Right renal cortex interstitium (tissue), 3 donors: ENCODE data around the gene PEPD. TPM values are rescaled to one million over a fixed set of nuclear protein-coding genes. Genes with fewer than 3 reads are reported as not detected.

ENCODE experiments used
- DNase-seq, 3 donors: peaks; one replicate each; pipeline ENCODE4 v3.0.0-alpha.2; 2013; ENCODE audit warnings: low read depth in 3 of 3, low spot score in 2 of 3
- polyA plus RNA-seq, 3 donors: library from polyadenylated mRNA; unstranded; fragments of 120-200 nt; gene quantifications; one replicate each; pipeline ENCODE4 v1.2.1, GENCODE V29; 2013; ENCODE audit not compliant: insufficient read length in 3 of 3

The PEPD gene
- polyA plus RNA-seq, 3 donors = 112 to 141 (median 123) TPM

GRCh38 chr19:33344573-33344925 is 177.0 kb downstream of the PEPD start:
- no peak for DNase-seq

DNA sequence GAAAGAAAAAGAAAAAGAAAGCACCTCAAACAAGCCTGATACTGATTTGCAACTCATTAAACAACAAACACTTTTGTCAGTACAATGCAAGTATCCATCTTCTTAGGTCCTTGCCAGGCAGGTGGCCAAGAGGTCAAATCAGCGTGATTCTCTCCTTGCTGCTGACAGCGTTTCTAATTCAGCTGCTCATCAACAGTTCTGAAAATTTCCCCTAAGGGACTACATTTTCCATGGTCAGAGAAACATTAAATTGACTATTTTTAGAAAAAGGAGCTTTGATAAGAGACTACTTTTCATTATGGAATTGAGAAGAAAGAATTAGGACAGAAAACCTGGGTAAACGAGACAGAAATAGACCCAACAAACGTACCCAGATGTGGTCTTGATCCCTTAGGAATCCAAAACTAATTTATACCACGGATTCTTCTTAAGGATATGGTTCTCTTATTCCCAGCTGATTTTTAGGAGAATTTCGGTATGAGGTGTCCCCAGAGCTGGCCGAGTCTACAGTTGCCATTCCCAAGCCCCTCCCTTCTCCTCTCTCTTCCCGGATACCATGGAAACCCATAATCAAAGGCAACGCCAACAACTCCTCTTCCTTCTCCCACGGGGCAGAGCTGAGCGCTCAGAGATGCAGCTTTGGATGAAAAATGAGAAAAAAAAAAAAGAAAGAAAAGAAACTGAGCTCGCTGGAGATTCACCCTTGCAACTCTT is 177.6 kb downstream of the PEPD start:
- peak in 1 of 3 donors; percentile 2 for DNase-seq

DNA sequence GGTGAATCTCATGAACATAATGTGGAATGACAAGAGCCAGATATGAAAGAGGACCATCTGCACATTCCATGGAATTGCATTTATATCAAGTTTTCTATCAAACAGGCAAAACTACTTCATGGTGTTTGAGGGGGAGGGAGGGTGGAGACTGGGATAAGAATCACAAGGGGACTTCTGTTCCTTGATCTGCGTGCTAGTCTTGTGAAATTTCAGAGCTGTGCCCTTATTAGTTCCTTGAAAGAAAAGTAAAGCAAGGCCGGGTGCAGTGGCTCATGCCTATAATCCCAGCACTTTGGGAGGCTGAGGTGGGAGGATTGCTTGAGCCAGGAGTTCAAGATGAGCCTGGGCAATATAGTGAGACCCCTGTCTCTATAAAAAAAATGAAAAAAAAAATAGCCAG is 178.3 kb downstream of the PEPD start:
- no peak for DNase-seq

- DNase-seq = no peak
Observed at GRCh38 chr19:33340991-33341390, 180.6 kb downstream of the PEPD start.

DNA sequence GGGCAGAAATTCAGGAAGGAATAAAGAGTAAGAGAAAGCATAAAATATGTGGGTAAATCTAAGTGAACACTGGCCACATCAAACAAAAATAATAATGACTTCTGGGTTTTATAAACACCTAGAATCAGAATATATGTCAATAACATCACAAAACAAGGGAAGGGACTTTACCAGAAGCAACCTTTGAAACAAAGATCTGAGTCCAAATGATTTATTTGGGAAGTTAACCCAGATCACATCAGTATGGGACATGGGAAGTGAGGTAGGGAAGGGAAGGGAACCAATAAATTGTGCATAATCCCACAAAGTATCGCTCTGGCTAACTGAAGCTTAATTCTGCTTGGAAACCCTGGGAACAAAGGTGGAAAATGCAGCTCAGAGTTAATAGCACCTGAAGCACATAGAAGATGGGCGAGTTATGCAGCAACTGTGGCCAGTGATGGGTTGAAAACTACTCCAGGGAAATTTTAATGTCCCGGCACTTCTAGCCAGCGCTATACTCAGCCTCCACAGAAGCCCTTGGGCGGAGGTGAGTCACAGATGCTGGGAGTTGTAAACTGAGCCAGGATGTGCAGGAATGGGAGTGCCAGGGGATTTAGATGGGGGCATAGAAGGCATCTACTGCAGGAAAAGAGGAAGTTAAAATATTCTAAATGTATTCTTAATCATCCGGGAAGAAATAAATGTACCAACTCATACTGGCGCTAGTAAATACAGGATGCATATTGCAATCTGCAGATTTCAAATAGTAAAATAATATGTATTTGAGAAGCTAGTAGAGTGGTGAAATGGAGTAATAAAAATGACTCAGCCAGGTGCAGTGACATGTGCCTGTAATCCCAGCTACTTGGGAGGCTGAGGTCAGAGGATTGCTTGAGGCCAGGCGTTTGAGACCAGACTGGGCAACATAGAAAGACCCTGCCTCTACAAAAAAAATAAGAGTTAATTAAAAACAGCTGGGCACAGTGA is 182.3 kb downstream of the PEPD start:
- no peak for DNase-seq

Other genes starting within 250 kb of the PEPD start
- gene CEBPA, start 219.3 kb downstream of the PEPD start, polyA plus RNA-seq = 1 to 10 TPM; 2.4 to 4.2 (median 3.7) TPM
- gene CEBPG, start 148.1 kb downstream of the PEPD start, polyA plus RNA-seq = 10 to 100 TPM; 24.0 to 26.3 (median 25.8) TPM
- gene CHST8, start 100.2 kb upstream of the PEPD start, polyA plus RNA-seq = under 1 TPM; 0.12 to 0.27 (median 0.24) TPM